OCI-LY3 (cell line): ENCODE data around the gene GALNT2.

Experiments
- EZH2phosphoT487 ChIP-seq: fragments of 200-600 bp; shearing (Covaris generic); IDR thresholded peaks from 2 replicates; pipeline ENCODE4 v1.6.1; 2018; ENCODE audit warnings: antibody characterized with exemption, mixed run types, low read depth
- TF ChIP-seq, protein P1 (sequence below): fragments of 200-600, 300-600 bp; sonication (generic); IDR thresholded peaks from 2 replicates; pipeline ENCODE4 v1.5.1; 2014; ENCODE audit warnings: antibody characterized with exemption, low read length, low read depth

DNA sequence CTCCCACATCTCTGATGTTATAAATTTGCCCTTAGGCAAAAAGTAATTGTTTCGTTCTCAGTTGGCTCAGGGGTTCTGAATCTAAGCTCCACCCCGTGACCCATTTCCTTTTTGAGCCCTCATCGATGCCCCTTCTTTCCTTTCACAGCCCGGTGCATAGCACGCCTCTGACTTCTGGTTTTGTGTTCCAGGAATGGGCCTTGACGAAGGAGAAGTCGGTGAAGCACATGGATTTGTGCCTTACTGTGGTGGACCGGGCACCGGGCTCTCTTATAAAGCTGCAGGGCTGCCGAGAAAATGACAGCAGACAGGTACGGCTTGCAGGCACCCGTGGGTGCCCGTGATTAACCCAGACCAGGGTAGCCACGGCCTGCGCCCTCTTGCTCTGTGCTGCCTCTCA, 207.2 kb downstream of the GALNT2 start:
- TF ChIP-seq, protein P1, sequence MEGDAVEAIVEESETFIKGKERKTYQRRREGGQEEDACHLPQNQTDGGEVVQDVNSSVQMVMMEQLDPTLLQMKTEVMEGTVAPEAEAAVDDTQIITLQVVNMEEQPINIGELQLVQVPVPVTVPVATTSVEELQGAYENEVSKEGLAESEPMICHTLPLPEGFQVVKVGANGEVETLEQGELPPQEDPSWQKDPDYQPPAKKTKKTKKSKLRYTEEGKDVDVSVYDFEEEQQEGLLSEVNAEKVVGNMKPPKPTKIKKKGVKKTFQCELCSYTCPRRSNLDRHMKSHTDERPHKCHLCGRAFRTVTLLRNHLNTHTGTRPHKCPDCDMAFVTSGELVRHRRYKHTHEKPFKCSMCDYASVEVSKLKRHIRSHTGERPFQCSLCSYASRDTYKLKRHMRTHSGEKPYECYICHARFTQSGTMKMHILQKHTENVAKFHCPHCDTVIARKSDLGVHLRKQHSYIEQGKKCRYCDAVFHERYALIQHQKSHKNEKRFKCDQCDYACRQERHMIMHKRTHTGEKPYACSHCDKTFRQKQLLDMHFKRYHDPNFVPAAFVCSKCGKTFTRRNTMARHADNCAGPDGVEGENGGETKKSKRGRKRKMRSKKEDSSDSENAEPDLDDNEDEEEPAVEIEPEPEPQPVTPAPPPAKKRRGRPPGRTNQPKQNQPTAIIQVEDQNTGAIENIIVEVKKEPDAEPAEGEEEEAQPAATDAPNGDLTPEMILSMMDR = no peak
- no peak for TF ChIP-seq EZH2phosphoT487
